ENCODE results near the gene PTPRD.

GRCh38 chr9:9091387-9091786, 1521.4 kb downstream of the PTPRD start:
- TF ChIP-seq EP300 (IDR thresholded peaks at IDR 0.05) = no peak
- TF ChIP-seq, protein P1, sequence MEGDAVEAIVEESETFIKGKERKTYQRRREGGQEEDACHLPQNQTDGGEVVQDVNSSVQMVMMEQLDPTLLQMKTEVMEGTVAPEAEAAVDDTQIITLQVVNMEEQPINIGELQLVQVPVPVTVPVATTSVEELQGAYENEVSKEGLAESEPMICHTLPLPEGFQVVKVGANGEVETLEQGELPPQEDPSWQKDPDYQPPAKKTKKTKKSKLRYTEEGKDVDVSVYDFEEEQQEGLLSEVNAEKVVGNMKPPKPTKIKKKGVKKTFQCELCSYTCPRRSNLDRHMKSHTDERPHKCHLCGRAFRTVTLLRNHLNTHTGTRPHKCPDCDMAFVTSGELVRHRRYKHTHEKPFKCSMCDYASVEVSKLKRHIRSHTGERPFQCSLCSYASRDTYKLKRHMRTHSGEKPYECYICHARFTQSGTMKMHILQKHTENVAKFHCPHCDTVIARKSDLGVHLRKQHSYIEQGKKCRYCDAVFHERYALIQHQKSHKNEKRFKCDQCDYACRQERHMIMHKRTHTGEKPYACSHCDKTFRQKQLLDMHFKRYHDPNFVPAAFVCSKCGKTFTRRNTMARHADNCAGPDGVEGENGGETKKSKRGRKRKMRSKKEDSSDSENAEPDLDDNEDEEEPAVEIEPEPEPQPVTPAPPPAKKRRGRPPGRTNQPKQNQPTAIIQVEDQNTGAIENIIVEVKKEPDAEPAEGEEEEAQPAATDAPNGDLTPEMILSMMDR (IDR thresholded peaks at IDR 0.05) = no peak

Data from ovary (tissue), 3 donors.